SK-N-MC (cell line): ENCODE results near the gene RASL11A.

Experiments
- EZH2 ChIP-seq: fragments of 200-600 bp; sonication (generic); IDR thresholded peaks from one replicate; pipeline ENCODE4 v1.6.1; 2017; ENCODE audit warnings: antibody characterized with exemption
- FOXP2 ChIP-seq: optimal IDR thresholded peaks from 2 replicates; pipeline ENCODE3; 2011; ENCODE audit warnings: mild to moderate bottlenecking, moderate library complexity; ENCODE audit not compliant: insufficient read depth; ENCODE audit errors: extremely low read length, control extremely low read depth
- POLR2AphosphoS5 ChIP-seq: IDR thresholded peaks from 2 replicates; pipeline ENCODE4 v1.6.1; 2012; ENCODE audit warnings: mild to moderate bottlenecking, low read depth, low read length, borderline replicate concordance

- TF ChIP-seq EZH2: no peak
- no peak for TF ChIP-seq POLR2AphosphoS5
- no peak for TF ChIP-seq FOXP2
Measured at GRCh38 chr13:27276188-27276587, 5.6 kb downstream of the RASL11A start.
